Stimulated activated CD4-positive, alpha-beta T cell treated with anti-CD3 and anti-CD28 coated beads, Interleukin-1b, Interleukin-23, amount 100 ng/mL, for 4 hours (primary cell): Measurements from ENCODE around the gene BABAM2.
"Not testable (repeated sequence)": the region's sequence is repeated elsewhere in the genome, so short reads cannot be mapped to it uniquely, and the experiment has no call there.

ENCODE experiments used
- DNase-seq, 2 donors: peaks; one replicate each; pipeline ENCODE4 v3.0.0-alpha.2; 2020; ENCODE audit warnings: low read depth in 2 of 2

Gene BABAM2

DNA sequence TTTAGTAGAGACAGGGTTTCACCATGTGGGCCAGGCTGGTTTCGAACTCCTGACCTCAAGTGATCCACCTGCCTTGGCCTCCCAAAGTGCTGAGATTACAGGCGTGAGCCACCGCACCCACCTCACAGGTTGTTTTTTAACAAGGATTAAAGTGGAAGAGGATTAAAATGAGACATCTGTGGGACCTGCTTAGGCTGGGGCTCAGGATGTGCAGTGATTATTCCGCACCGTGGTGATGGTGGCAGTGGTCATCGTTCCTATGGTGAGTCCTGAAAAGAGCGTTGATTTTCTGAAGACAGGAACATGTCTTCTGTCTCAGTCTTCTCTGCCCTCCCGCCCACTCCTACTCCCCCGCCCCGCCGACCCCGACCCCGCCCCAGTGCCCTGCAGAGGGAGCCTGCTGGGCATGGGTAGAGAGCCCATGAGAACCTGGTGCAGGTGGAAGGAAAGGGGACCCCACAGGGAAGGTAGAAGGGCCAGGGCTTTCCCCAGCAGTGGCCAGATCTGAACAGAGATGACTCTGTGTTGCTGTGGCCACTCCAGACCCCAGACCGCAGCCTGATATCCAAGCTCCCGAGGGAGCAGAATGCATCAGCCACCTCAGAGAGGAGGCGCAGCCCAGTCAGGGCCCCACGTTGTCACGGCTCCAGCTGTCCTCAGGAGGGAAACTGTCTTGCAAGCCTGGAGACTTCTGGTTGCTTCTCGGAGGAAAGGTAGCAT lies 467.6 kb downstream of the BABAM2 start:
- no peak for DNase-seq

DNA sequence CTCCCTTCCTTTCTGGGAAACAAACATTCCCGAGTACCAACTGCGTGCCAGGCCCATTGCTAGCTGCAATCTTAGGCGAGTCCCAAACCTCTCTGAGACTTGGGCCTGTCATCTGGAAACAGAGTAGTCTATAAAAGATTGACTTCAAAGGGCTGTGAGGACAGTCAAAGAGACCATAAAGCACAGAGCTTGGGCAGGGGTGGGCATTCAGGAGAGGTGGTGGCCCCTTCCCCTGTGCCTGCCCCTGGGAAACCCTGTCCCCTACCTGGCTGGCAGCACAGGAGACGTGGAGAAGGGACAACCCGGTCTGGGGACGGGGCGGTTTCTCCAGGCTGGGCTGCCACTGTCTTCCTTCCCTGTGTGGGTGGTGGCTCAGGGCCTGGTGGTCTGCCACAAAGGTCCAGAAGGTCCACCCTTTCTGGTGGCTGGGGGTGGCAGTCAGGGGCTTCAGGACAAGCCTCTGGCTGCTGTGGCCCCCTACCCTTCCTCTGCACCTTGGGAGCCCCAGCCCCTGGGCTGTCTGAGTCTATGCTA lies 468.2 kb downstream of the BABAM2 start:
- DNase-seq, result no peak

DNA sequence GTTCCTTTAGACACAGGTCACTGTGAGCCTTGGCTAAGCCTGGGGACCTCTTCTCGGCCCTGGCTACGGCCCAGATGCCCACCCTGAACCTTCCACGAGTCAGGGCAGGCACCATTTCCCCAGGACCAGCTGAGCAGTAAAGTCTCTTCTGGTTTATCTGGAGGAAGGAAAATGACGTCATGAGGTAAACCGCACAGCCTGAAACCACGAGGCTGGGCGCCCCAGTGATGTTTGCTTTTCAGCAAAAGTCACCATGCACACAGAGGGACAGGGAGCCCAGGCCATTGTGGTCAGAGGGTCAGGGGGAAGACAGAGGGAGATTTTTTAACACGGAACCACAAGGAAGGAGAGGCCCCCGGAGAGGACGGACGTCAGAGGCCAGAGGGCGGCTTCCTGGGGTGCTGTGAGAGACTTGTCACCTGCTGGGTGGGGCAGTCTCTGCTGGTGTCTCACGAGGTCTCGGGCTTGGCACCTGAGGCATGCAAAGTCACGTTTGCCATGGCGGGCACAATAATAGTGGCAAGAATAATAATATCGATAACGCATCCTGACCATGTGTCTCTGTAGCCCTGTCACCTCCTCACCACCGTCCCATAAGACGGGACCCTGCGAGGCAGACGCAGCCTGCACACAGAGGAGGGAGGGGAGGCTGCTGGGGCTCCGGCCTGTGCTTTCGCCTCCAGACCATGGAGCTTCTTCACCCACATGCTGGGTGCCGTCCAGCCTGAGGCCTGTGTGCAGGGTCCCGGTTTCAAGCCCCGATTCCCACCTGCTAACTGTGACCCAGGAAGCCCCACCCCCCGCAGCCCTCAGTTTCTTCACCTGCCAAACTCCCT lies 468.9 kb downstream of the BABAM2 start:
- DNase-seq, result peak; percentile 47 to 63

DNA sequence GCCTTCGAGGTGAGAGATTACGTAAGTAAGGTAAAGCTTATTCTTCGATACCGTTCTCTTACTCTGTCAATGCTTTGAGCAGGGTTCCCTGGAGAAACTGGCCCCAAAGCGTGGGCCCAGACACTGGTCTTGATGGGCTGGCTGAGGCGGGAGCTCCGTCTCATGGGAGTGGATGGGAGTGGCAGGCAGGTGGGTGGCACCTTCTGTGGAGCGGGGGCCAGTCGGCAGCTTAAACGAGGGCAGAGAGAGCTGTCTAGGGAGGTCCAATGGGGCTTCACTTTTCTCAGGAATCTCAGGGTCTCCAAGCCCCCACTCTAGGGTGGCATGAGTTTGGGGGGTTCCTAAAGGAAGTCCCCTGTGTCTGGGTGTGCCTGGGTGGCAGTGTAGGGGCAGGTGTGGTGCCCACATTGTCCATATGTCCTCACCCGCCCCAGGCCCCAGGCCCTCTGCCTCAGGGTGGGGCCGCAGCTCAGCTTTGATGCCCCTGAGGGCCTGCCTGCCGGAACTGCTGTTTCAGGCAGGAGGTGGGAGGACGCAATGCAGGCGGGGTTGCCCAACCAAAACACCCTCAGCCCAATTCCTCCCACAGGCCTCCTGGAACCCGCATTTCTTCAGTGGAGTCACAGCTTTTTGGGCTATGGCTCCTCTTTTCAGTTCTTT lies 469.7 kb downstream of the BABAM2 start:
- DNase-seq, result no peak

DNA sequence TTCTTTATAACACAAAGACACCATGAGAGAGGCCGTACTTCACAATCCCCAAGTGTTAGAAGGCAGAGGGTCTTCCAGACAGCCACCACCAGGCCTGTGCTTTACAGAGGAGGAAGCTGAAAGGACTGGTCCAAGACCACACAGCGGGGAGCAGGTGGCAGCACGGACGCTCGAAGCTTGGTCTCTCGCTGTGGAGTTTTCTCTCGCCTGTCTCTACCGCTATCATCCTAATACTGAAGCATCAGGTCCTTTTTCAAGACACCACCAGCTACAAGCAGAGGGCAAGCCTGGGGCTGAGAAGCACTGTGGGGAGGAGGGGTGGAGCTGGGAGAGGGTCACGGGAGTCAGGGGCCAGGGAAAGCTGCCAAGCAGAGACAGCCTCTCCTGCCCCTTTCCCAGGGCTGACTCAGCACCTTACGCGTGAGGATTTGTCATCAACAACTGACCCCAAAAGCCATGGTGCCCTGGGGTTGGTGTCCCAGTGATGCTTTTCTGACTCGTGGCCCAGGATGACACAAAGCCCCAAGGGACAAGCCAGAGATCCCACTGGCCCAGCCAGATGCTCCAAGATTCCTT lies 470.3 kb downstream of the BABAM2 start:
- no peak for DNase-seq

DNA sequence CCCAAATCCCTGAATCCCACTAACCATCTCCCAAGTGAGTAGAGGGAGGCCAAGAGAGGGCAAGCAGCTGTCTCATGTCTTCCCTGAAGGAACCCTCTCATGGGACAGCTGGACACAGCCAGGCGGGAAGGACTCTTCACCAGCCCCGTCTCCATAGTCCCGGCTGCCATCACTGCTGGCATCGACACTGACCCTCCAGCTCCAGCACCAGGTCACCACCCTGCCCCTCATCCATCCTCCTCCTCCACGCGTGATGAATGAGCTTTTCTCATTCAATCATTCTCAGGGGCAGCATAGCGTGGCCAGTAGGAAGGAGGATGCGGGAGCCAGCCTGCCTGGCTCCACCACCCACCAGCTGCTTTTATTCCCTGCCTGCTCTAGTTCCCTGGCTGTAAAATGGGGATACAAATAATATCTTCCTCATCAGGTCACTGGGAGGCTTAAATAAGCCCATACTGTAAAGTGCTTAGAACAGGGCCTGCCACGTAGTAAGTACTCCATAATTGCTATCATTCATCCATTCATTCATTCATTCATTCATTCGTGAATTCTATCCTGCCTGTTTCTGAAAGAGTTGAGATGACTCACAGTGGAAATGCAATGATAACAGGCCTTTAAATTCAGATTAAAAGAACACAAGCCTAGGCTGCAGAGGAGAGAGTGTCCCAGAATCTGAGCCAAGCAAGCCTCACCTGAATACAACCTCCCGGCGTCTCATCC lies 471.6 kb downstream of the BABAM2 start:
- no peak for DNase-seq

DNA sequence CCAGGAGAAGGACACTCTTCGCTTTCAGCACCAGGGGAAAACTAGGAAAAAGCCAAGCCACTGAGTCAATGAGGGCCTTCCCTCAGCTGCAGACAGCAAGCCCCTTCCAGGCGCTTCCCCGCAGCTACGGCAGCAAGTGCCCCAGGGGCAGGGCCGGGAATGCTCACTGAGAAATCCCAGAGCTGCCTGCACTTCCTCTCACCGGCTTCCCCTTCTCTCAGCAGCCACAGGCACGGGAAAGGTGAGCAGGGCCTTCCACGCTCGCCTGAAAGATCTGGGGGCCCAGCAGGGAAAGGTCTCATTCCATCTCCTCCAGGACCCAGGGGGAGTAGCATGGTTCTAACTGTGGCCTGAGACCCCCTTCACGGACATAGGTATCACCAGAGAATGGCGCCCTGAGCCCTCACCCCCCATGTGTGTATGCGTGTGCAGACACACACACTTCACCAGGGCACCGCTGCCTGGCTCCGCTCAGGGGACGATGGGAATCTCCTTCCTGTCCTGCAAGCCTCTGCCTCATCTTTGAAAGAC lies 472.5 kb downstream of the BABAM2 start:
- DNase-seq, result no peak

DNA sequence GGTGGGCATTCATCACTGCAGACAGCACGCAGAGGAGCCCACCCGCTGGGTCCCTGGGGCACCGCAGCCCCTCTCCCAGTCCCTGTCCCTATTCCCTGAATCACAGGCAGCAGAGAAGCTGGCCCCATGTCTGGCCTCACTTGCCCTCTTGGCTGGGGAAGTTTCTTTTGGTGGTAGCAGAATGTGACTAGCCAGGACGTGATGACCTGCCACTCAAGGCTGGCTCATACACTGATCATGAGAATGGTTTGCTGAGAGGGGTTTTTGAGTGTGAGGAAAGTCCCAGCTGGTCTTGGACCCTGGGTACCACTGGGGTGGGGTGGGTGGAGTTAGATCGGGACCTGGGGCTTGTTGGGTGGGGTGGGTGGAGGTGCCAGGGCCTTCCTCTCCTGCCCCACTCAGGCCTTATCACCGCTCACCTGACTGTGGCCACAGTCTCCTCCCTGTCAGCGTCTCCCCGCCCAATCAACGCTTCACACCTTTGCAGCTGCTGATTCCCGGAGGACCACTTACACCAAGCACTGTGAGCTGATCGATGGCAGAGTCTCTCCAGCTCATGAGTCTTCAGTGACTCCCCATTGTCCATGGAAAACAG lies 473.3 kb downstream of the BABAM2 start:
- DNase-seq, result no peak

DNA sequence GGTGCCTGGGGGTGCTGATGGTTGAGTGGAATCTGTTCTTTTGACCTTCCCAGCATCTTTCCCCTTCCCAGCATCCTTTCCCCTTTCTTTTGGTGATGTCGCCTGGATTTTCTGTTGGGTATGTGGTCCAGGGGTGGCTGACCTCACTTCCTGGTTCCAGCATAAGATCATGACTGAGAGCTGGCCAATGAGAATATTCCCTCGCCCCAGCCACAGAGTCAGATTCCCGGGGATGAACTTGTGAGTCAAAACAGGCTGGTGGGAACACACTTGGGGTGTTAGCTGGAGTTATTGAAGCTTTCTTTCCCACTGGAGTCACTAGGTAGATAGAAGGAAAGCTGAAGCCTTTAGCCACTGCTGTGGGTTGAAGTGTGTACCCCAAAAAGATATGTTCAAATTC lies 474.1 kb downstream of the BABAM2 start:
- no peak for DNase-seq

DNA sequence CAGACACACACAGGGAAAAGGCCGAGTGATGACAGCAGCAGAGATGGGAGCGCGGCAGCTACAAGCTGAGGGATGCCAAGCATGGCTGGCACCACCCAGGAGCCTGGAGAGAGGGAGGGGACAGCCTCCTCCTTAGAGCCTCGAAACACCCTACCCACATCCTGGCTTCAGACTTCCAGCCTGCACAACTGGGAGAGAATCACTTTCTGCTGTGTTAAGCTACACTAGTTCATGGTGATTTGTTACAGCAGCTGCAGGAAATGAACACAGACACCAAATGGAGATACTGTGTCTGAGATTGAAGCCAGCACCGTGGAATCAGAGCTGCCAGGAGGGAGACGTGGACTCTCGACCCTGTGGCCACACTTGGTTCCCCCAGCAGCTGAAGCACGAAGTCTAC lies 474.6 kb downstream of the BABAM2 start:
- no peak for DNase-seq

DNA sequence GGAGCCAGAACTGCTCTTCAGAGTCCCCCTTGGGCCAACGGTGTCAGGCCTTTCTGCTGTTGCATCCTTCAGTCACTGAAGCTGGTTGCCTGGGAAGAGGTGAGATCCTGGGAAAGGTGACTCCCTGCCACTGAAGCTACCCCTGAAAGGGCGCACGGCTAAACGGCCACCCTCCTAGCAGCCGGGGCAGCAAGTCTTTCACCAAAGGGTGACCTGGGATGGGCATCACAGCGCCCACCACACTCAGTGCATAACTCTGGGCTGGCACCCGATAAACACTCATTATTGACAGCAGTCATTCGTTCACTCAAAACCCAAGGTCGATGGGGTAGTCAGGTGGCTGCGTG lies 475.6 kb downstream of the BABAM2 start:
- DNase-seq, result no peak

DNA sequence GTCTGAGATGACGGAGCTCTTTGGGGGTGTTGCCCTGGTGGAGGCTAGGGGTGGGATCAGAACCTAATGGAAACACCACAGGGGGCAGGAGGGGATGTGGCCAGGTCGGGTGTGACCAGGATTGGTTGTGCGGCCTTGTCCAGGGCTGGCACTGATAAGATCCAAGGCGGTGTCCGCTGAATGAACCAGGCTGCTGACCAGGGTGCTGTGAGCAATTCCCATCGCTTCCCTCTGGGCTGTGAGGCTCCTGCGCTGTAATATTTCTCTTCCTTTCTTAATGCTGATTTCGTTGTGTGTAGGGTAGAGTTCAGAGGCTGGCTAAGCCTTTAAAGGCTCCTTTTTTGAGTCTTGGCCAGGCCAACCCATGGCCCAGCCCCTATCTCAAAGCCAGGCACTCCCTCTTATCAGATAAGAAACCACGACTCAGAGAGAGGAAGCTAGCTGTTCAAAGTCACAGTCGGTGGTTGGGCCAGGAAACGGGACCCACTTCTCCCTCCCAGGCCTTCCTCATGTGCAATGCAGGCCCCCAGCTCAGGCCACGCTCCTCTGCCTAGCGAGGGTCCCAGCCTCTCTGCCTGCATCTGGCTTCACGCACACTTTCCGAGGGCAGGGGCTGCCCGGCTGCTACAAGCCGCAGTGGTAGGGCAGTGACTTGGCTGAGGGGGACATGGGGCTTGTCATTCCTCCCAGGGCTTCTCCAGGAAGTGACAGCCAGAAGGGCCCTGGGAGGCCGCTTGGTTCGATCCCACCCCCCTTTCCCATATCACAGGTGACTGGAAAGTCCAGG lies 476.2 kb downstream of the BABAM2 start:
- DNase-seq, result peak; percentile 18 to 39

DNA sequence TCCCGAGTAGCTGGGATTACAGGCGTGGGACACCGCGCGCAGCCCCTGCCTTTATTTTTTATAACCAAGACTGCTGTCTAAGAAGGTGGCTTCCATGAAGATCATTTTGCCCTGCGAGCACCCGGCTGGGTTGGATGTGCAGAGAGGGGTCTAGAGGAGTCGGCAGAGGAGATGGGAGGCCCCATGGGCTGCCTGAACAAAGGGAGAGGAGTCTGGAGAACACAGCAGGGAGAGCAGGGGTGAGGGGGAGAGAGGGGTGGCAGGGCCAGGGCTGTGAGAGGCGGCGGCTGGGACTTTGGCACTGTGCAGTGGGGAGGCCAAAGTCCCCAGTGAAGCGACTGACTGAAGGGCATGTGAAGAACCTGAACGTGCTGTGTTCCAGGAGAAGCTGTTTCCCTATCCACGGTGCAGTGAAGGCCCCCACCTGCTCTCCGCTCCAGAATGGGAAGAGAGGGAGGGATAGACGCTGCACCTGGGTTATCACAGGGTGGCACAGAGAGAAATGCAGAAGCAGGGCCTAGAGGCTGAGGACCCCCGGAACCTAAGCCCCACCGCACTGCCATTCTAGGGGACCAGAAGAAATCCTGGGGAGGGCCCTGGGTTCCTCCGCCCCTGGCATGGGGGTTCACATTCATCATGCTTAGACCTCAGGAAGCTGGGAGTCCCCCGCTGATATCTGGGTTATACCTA lies 477.3 kb downstream of the BABAM2 start:
- no peak for DNase-seq

DNA sequence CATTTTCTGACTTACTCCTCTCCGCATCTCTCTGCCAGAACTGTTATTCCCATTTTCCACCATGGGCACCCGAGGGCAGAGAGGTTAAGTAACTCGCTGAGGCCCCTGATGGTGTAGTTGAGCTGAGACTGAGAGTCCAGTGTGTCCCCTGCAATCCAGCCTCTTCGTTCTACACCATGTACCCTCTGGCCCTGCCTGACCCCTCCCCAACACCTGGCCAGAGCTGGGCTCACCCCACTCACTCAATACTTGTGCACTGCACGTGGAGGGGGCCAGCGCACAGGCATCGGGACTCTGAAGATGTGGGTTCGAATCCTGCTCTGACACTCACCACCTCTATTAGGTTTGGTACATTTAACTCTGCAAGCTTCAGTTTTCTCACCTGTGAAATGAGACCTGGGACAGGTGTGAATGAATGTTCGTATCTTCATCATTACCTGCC lies 477.8 kb downstream of the BABAM2 start:
- DNase-seq, result no peak

DNA sequence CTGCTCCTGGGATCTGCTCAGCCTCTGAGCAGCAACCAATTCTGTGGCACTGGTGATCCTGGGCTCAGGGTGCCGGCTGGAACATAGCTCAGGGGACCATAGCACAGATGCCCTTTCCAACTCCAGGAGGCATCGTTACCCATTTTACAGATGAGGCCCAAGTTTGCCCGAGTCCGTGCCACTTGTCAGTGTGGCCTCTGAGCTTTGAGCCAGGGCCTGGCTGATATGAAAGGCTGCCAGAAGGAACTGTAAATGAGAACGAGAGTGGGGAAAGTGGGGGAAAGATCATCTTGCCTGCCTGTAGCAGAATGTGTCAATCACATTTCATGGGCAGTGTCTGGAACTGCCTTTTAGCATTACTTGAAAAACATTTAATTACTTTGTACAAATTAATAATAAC lies 478.8 kb downstream of the BABAM2 start:
- DNase-seq, result no peak

DNA sequence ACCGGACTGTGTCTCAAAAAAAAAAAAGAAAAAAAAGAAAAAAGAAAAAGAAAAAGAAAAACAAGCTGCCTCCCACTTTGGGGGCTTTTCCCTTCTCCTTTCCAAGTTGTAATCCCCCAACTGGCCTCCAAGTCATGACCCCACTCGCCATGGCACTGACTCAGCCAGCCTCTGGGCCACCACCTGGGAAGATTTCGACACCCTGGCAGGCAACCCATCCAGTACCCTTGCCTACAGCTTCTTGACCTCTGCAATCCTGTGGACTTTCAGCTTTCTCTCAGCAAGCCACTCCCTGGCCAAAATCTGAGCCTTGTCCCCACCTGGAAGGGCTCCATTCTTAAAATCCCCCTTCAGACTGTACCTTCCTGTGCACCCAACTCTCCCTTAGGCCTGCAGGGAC lies 479.8 kb downstream of the BABAM2 start:
- DNase-seq, result no peak

DNA sequence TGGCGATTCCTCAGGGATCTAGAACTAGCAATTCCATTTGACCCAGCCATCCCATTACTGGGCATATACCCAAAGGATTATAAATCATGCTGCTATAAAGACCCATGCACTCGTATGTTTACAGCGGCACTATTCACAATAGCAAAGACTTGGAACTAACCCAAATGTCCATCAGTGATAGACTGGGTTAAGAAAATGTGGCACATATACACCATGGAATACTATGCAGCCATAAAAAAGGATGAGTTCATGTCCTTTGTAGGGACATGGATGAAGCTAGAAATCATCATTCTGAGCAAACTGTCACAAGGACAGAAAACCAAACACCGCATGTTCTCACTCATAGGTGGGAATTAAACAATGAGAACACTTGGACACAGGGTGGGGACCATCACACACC lies 481.2 kb downstream of the BABAM2 start:
- not testable (repeated sequence) for DNase-seq

DNA sequence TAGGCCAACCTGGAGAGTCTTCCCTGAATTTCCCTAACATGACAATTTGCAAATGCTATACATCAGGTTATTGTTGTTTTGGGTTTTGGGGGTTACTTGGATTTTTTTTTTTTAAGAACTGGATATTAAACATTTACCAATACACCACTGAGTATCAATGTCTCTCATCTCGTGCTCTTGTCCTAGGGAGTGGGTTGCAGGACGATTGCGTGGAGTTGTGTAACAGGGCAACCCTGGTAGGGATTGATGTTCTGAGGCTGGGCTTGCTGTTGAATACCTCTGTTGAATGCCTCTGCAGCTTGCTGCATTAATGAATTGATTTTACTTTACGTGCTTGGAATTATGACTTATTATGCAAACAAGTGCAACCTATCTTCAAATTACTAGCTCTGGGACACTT lies 483.3 kb downstream of the BABAM2 start:
- no peak for DNase-seq

DNA sequence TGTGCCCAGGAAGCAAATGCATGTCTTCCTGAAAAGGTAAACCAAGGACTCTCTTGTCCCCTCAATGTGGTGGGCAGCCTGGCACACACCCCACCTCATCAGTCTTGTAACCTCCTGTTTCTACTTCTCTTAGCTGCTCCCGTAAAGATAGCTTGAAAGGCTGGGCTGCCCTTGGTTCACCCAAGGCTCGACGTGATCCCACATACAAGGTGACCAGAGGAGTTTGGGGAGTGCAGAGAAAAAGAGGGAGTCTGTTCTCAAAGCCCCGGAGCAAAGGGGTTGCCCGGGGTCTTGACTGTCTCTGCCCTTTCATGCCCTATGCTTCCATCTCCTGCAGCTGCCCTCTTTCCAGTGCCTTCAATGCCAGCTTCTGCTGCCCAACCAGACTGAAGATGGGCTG lies 483.8 kb downstream of the BABAM2 start:
- DNase-seq, result no peak
